K562 (cell line): ENCODE measurements around the gene URB2. TPM values are rescaled to one million over a fixed set of nuclear protein-coding genes. Genes with fewer than 3 reads are reported as not detected.

Source experiments
- ATAC-seq: fragments of 200-7000 bp; cut with Tn5 transposase; 3 replicates; pipeline ENCODE4 v1.9.1; 2020; ENCODE audit warnings: moderate library complexity
- BruUV-seq: library from RNA; stranded (reverse); fragments of 400-500 nt; replicated peaks from 2 replicates; lab custom pipeline; 2021; lab: Mats Ljungman, UMichigan
- CTCF ChIA-PET: fragments of 300-600 bp; formaldehyde crosslinking; extraction: SDS; loops from one replicate; lab custom pipeline; 2021; ENCODE audit warnings: low intra/inter-chr PET ratio; lab: Yijun Ruan, JAX
- POLR2A ChIA-PET: fragments of 300-600, 350-650 bp; sonication (Branson Sonifier 250); formaldehyde crosslinking; extraction: SDS; loops from one replicate; lab custom pipeline; 2021; ENCODE audit warnings: antibody characterized with exemption, inconsistent platforms; lab: Yijun Ruan, JAX
- DNase-seq, 4 experiments: peaks; one replicate each; pipeline versions ENCODE4 v3.0.0 to v3.0.0-alpha.2; 2011 to 2018; ENCODE audit warnings: low spot score in 3 of 4, mixed read lengths in 3 of 4; ENCODE audit errors: extremely low read depth in 1 of 4
- FAIRE-seq: peaks from 2 replicates; lab custom pipeline; 2011; peaks lifted over from hg19 to GRCh38; lab: Jason Lieb, UNC
- H2AFZ ChIP-seq: 2 replicates; pipeline ENCODE4 v1.6.0; 2011; ENCODE audit warnings: low read depth, low read length, control low read depth, inconsistent platforms
- H3K27ac ChIP-seq: fragments of 200-600 bp; 3 replicates; pipeline ENCODE4 v1.8.0; 2011; ENCODE audit warnings: low read depth, mild to moderate bottlenecking, control low read depth, inconsistent platforms, low read length, moderate library complexity, mixed read lengths; ENCODE audit errors: extremely low read depth
- H3K27me3 ChIP-seq, 2 experiments: fragments of 300-600 bp in 1 of 2; 2 replicates in 1 of 2; 3 replicates in 1 of 2; pipeline versions ENCODE4 v1.6.0 to v1.8.0; 2011; ENCODE audit warnings: inconsistent platforms in 2 of 2, low read length in 2 of 2, mild to moderate bottlenecking in 1 of 2, mixed read lengths in 1 of 2, moderate library complexity in 1 of 2; ENCODE audit not compliant: control insufficient read depth in 2 of 2, insufficient read depth in 2 of 2
- H3K36me3 ChIP-seq: fragments of 300-600 bp; 3 replicates; pipeline ENCODE4 v1.8.0; 2011; ENCODE audit warnings: mild to moderate bottlenecking, low read length, inconsistent platforms; ENCODE audit not compliant: control insufficient read depth, insufficient read depth
- H3K4me1 ChIP-seq, 2 experiments: fragments of 200-600 bp in 1 of 2; replicated peaks in 1 of 2; 2 replicates in 1 of 2; 3 replicates in 1 of 2; pipeline versions ENCODE4 v1.5.1 to v1.8.0; 2011; ENCODE audit warnings: inconsistent platforms in 2 of 2, low read length in 2 of 2, mild to moderate bottlenecking in 1 of 2, mixed read lengths in 1 of 2, moderate library complexity in 1 of 2; ENCODE audit not compliant: control insufficient read depth in 2 of 2, insufficient read depth in 2 of 2
- H3K4me2 ChIP-seq: 2 replicates; pipeline ENCODE4 v1.6.1; 2011; ENCODE audit warnings: low read length, control low read depth, inconsistent platforms, mixed read lengths; ENCODE audit not compliant: insufficient read depth
- H3K4me3 ChIP-seq: fragments of 200-600 bp; sonication (generic), shearing (Covaris generic); 2 replicates; pipeline ENCODE4 v1.5.1; 2016; ENCODE audit warnings: control low read depth, inconsistent platforms
- H3K79me2 ChIP-seq: fragments of 200-600 bp; 3 replicates; pipeline ENCODE4 v1.8.0; 2011; ENCODE audit warnings: low read length, inconsistent platforms; ENCODE audit not compliant: control insufficient read depth, insufficient read depth
- H3K9ac ChIP-seq, 2 experiments: 2 replicates each; pipeline versions ENCODE4 v1.6.0 to v1.6.1; 2011; ENCODE audit warnings: low read depth in 2 of 2, low read length in 2 of 2, control low read depth in 1 of 2, inconsistent platforms in 1 of 2, mild to moderate bottlenecking in 1 of 2, mixed read lengths in 1 of 2; ENCODE audit not compliant: insufficient read depth in 1 of 2
- H3K9me1 ChIP-seq: one replicate; pipeline ENCODE4 v1.6.0; 2011; ENCODE audit warnings: inconsistent platforms, mild to moderate bottlenecking, low read length, moderate library complexity; ENCODE audit not compliant: control insufficient read depth, insufficient read depth
- H3K9me3 ChIP-seq: replicated peaks from 2 replicates; pipeline ENCODE4 v1.5.1; 2011; ENCODE audit warnings: low read depth, low read length, inconsistent platforms; ENCODE audit not compliant: control insufficient read depth, insufficient read depth
- H4K20me1 ChIP-seq: replicated peaks from 2 replicates; pipeline ENCODE4 v1.6.1; 2011; ENCODE audit warnings: low read length, inconsistent platforms, mixed read lengths; ENCODE audit not compliant: control insufficient read depth, insufficient read depth
- ATF4 ChIP-seq: fragments of 450-650 bp; formaldehyde crosslinking; IDR thresholded peaks from 2 replicates; pipeline ENCODE4 v1.4.0; 2022; ENCODE audit warnings: mild to moderate bottlenecking, moderate library complexity
- CEBPZ ChIP-seq: fragments of 150-350 bp; IDR thresholded peaks from 2 replicates; pipeline ENCODE4 v1.6.1; 2014; ENCODE audit warnings: low read depth, mild to moderate bottlenecking, low read length, borderline replicate concordance
- CTBP1 ChIP-seq: fragments of 450-650 bp; IDR thresholded peaks from 2 replicates; pipeline ENCODE4 v1.6.1; 2016; ENCODE audit warnings: borderline replicate concordance
- E2F1 ChIP-seq: sonication (generic); formaldehyde crosslinking; IDR thresholded peaks from 2 replicates; pipeline ENCODE4 v1.8.1; 2023; ENCODE audit warnings: mild to moderate bottlenecking, missing genetic modification reagents, moderate library complexity
- FOXP4 ChIP-seq: sonication (generic); formaldehyde crosslinking; IDR thresholded peaks from 2 replicates; pipeline ENCODE4 v1.8.0; 2022; ENCODE audit warnings: mild to moderate bottlenecking, missing genetic modification reagents, borderline replicate concordance
- HMG20A ChIP-seq: fragments of 450-650 bp; formaldehyde crosslinking; conservative IDR thresholded peaks from 2 replicates; pipeline ENCODE4 v1.4.0; 2020; ENCODE audit warnings: mild to moderate bottlenecking, mixed read lengths
- HSF4 ChIP-seq: fragments of 250-450 bp; sonication (Bioruptor Pico); IDR thresholded peaks from 2 replicates; pipeline ENCODE4 v2.1.2; 2022; ENCODE audit warnings: mild to moderate bottlenecking, moderate library complexity, borderline replicate concordance
- YY1 ChIP-seq, 3 experiments: IDR thresholded peaks; 2 replicates each; pipeline ENCODE4 v1.6.1; 2011; ENCODE audit warnings: low read length in 2 of 3, mild to moderate bottlenecking in 2 of 3, moderate library complexity in 2 of 3, borderline replicate concordance in 1 of 3, control low read depth in 1 of 3, low read depth in 1 of 3; ENCODE audit not compliant: insufficient read depth in 3 of 3, insufficient replicate concordance in 2 of 3, control insufficient read depth in 1 of 3, insufficient read length in 1 of 3; ENCODE audit errors: extremely low read depth in 1 of 3
- ZFPM2 ChIP-seq: fragments of 250-450 bp; sonication (Bioruptor Pico); IDR thresholded peaks from 2 replicates; pipeline ENCODE4 v1.5.1; 2022; ENCODE audit warnings: mild to moderate bottlenecking
- ZNF384 ChIP-seq: IDR thresholded peaks from 2 replicates; pipeline ENCODE4 v1.6.1; 2012; ENCODE audit warnings: low read depth, low read length, improper control_type of control experiment
- WGBS: fragments of 100-300 bp; shearing (Covaris generic); methylation state at CpG from one replicate; pipeline ENCODE4 v1.1.6; 2016; ENCODE audit warnings: low coverage, mixed read lengths; ENCODE audit not compliant: insufficient coverage; ENCODE audit errors: missing lambda C conversion rate; 5-methylcytosine and 5-hydroxymethylcytosine counted together
- in situ Hi-C: fragments of 300-500 bp; cut with MboI; formaldehyde crosslinking; loops from 4 replicates; pipeline ENCODE4 v1.15.0; 2018; ENCODE audit warnings: inconsistent platforms, mixed read lengths
- intact Hi-C: fragments of 100-400 bp; cut with micrococcal nuclease; formaldehyde crosslinking; loops from 2 replicates; pipeline ENCODE4 v1.14.2; 2022
- polyA plus RNA-seq, 8 experiments: library from polyadenylated mRNA; depleted of rRNA in 4 of 8; stranded (reverse) in 5 of 8; unstranded in 3 of 8; fragments of >200 nt; fragmentation: Nextera tagmentation in 2 of 8; fragmentation: Illumina TruSeq in 1 of 8; extraction: Ambion mirVana in 2 of 8; extraction: Trizol in 1 of 8; gene quantifications; 2 replicates each; pipeline versions ENCODE4 v1.2.1 to v1.2.3, GENCODE V29; 2011 to 2014; ENCODE audit warnings: inconsistent platforms in 1 of 8, missing spikeins in 1 of 8
- total RNA-seq, 7 experiments: library from RNA; depleted of rRNA in 6 of 7; stranded (reverse); fragments of >200 nt in 6 of 7; fragmentation: Illumina TruSeq in 2 of 7; extraction: Trizol in 2 of 7; gene quantifications; 2 replicates each; pipeline versions ENCODE4 v1.2.1 to v1.2.3, GENCODE V29; 2011 to 2021; ENCODE audit warnings: low replicate concordance in 1 of 7

The URB2 gene
- total and polyA plus RNA-seq, 9 of the 15 experiments (the other 6 are each of a cell fraction or from before 2014, with no cell fraction given): 2.8 to 28.3 (median 19.0) TPM

GRCh38 chr1:229614701-229615100, 11.3 kb upstream of the URB2 start:
- BruUV-seq: no TSS peak
- H3K9ac ChIP-seq: no peak overlapping the region
- H3K4me1 ChIP-seq: peaks cover 0 to 6% of the 10 kb centered on the region in 2 experiments; a peak in 3 of 5 replicates
- no peak for FAIRE-seq
- peaks cover 54% of the 10 kb centered on the region for H3K36me3 ChIP-seq
- no peaks in the 10 kb centered on the region for H3K27me3 ChIP-seq
- peaks cover 3% of the 10 kb centered on the region for H3K9me1 ChIP-seq
- H4K20me1 ChIP-seq: peaks cover 6% of the 10 kb centered on the region
- in situ Hi-C loops: no loop called here
- peaks cover 46% of the 10 kb centered on the region for H3K79me2 ChIP-seq
- H3K27ac ChIP-seq: no peak overlapping the region
- H3K4me2 ChIP-seq: no peak overlapping the region
- WGBS: 100% methylated on average over 2 of the region's 2 CpGs
- no peaks in the 10 kb centered on the region for H3K9me3 ChIP-seq
- TF ChIP-seq ATF4 (CRISPR knock-in tag): no peak
- no peak for TF ChIP-seq ZFPM2 (CRISPR knock-in tag)
- no peak for TF ChIP-seq E2F1
- no peak for TF ChIP-seq HSF4 (CRISPR knock-in tag)
- TF ChIP-seq FOXP4 (CRISPR knock-in tag): no peak
- TF ChIP-seq YY1 (IDR thresholded peaks at IDR 0.05; ENCODE audit: borderline replicate concordance in 1 of 3, control insufficient read depth in 1 of 3, extremely low read depth in 1 of 3, insufficient read depth in 3 of 3, insufficient read length in 1 of 3, insufficient replicate concordance in 2 of 3, low read depth in 1 of 3, low read length in 2 of 3): no peak
- no peak for TF ChIP-seq CTBP1
- no peak for TF ChIP-seq HMG20A (CRISPR knock-in tag)
- TF ChIP-seq CEBPZ: no peak
- TF ChIP-seq ZNF384: no peak
- H3K4me3 ChIP-seq: no peak overlapping the region
- H2AFZ ChIP-seq: no peak overlapping the region
- ChIA-PET CTCF (no interaction called here), POLR2A (interaction anchor here (1.3 kb wide), 1 partner anchor 10 kb away, joined by 4 read pairs; no protein-coding TSS in a partner anchor)
- no peak for DNase-seq
- intact Hi-C loops: no loop called here
- no peak for ATAC-seq
